ENCODE results near the gene GRID1. TPM values are rescaled to one million over a fixed set of nuclear protein-coding genes. Genes with fewer than 3 reads are reported as not detected.

GRID1 gene
- polyA plus RNA-seq, 4 donors, result 0.27 to 1.1 (median 0.40) TPM; not detected in 1

DNA sequence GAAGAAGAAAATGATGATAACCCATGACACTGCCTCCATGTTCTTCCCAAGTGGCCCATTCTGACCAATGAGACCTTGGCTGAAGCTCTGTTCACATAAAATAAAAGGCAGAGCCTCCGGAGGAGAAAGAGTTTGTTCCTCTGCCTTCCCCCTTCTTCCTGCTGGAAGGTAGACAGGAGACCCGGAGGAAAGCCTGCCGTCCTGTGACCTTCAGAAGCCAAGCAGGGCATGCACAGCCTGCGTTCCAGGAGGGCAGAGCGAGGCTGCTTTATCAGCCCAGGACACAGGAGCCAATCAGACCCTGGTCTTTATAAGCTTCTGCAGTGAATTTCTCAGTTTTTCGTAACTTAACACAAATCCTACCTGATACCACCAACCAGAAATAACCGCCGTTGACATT, 8.6 kb upstream of the GRID1 start:
- WGBS, 3 donors, result 76 to 83% (median 78%) methylated on average over 8 of the region's 8 CpGs
- Histone ChIP-seq H3K27ac (ENCODE audit: low read depth in 1 of 3, low read length in 2 of 3) (no peak overlapping the region), H3K4me1 (ENCODE audit: control insufficient read depth in 3 of 3, insufficient read depth in 2 of 3, low read depth in 1 of 3, low read length in 2 of 3) (peaks cover 0 to 4% (median 0%) of the 10 kb centered on the region in 3 donors), H3K36me3 (ENCODE audit: control insufficient read depth in 3 of 3, insufficient read depth in 2 of 3, low read depth in 1 of 3, low read length in 3 of 3) (no peaks in the 10 kb centered on the region), H3K27me3 (ENCODE audit: control insufficient read depth in 3 of 3, insufficient read depth in 3 of 3, low read length in 3 of 3) (peaks cover 3 to 32% (median 9%) of the 10 kb centered on the region in 3 donors), H3K9me3 (ENCODE audit: control insufficient read depth in 2 of 2, insufficient read depth in 1 of 2, low read depth in 1 of 2, low read length in 1 of 2) (no peaks in the 10 kb centered on the region), H3K4me3 (ENCODE audit: low read depth in 1 of 3, low read length in 3 of 3) (no peak overlapping the region)
- FAIRE-seq, result no peak
- no peak for DNase-seq

DNA sequence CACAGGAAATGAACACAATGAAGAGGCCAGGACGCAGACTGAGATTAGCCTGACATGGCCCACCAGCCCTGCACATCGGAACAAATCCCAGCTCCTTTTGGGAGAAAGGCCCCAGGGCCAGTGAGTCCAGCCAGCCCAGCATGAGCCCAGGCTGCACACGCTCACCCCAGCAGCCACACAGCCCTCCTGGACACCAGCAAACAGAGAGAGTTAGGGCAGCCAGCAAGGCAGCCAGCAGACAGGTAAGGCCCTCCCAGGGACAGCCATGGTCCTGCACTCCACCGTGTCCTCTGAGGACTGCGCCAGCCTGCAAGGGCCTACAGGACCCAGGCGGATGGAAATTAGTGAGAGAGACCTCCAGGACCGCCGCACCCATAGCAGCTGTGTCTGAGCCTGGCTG, 8.1 kb upstream of the GRID1 start:
- Histone ChIP-seq H3K27me3 (ENCODE audit: control insufficient read depth in 3 of 3, insufficient read depth in 3 of 3, low read length in 3 of 3) (peaks cover 3 to 36% (median 9%) of the 10 kb centered on the region in 3 donors), H3K4me3 (ENCODE audit: low read depth in 1 of 3, low read length in 3 of 3) (no peak overlapping the region), H3K27ac (ENCODE audit: low read depth in 1 of 3, low read length in 2 of 3) (no peak overlapping the region), H3K4me1 (ENCODE audit: control insufficient read depth in 3 of 3, insufficient read depth in 2 of 3, low read depth in 1 of 3, low read length in 2 of 3) (peaks cover 0 to 4% (median 0%) of the 10 kb centered on the region in 3 donors), H3K9me3 (ENCODE audit: control insufficient read depth in 2 of 2, insufficient read depth in 1 of 2, low read depth in 1 of 2, low read length in 1 of 2) (no peaks in the 10 kb centered on the region), H3K36me3 (ENCODE audit: control insufficient read depth in 3 of 3, insufficient read depth in 2 of 3, low read depth in 1 of 3, low read length in 3 of 3) (no peaks in the 10 kb centered on the region)
- 62 to 72% (median 65%) methylated on average over 8 of the region's 8 CpGs for WGBS, 3 donors
- DNase-seq (no peak), FAIRE-seq (no peak)

DNA sequence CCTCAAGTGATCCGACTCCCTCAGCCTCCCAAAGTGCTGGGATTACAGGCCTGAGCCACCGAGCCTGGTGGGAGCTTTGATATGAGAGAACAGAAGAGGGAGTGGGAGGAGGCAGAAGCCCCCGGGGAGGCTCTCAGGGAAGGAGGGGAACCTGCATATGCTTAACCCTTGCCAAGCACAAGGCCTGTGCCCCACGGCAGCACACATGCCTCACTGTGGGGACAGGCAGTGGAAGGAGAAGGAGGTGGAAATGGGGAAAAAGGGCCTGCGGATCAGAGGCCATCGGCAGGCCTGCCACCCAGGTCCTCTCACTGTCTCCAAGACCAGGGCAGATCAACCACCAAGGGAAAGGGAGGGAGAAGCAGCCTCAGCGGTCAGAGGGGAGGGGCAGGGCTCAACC, 7.2 kb upstream of the GRID1 start:
- Histone ChIP-seq H3K27me3 (ENCODE audit: control insufficient read depth in 3 of 3, insufficient read depth in 3 of 3, low read length in 3 of 3) (peaks cover 3 to 45% (median 12%) of the 10 kb centered on the region in 3 donors), H3K9me3 (ENCODE audit: control insufficient read depth in 2 of 2, insufficient read depth in 1 of 2, low read depth in 1 of 2, low read length in 1 of 2) (no peaks in the 10 kb centered on the region), H3K36me3 (ENCODE audit: control insufficient read depth in 3 of 3, insufficient read depth in 2 of 3, low read depth in 1 of 3, low read length in 3 of 3) (no peaks in the 10 kb centered on the region), H3K27ac (ENCODE audit: low read depth in 1 of 3, low read length in 2 of 3) (no peak overlapping the region), H3K4me1 (ENCODE audit: control insufficient read depth in 3 of 3, insufficient read depth in 2 of 3, low read depth in 1 of 3, low read length in 2 of 3) (peaks cover 0 to 4% (median 0%) of the 10 kb centered on the region in 3 donors), H3K4me3 (ENCODE audit: low read depth in 1 of 3, low read length in 3 of 3) (no peak overlapping the region)
- WGBS, 3 donors, result 73 to 77% (median 77%) methylated on average over 7 of the region's 7 CpGs
- DNase-seq (no peak), FAIRE-seq (no peak)

DNA sequence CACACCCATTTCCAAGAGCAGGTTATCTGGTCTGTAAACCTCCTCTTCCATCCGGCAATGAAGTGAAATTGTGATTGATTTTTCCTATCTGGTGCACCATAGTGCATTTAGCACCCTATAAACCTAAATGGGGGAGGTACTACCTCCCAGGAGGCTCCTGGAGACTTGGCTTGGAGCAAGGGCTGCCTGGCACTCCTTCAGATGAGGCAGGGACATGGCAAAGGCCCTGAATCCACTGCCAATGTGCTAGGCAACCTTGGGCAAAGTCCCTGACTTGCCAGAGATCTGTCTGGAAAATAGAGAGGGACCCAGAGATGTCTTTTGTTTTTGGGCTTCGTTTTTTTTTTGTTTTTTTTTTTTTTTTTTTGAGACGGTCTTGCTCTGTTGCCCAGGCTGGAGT, 6.7 kb upstream of the GRID1 start:
- 59 to 76% (median 67%) methylated on average over 2 to 3 of the region's 3 CpGs for WGBS, 3 donors
- H3K27ac ChIP-seq (ENCODE audit: low read depth in 1 of 3, low read length in 2 of 3), result no peak overlapping the region
- no peaks in the 10 kb centered on the region for H3K36me3 ChIP-seq (ENCODE audit: control insufficient read depth in 3 of 3, insufficient read depth in 2 of 3, low read depth in 1 of 3, low read length in 3 of 3)
- FAIRE-seq (no peak), DNase-seq (no peak)
- H3K9me3 ChIP-seq (ENCODE audit: control insufficient read depth in 2 of 2, insufficient read depth in 1 of 2, low read depth in 1 of 2, low read length in 1 of 2), result no peaks in the 10 kb centered on the region
- peaks cover 0 to 4% (median 0%) of the 10 kb centered on the region in 3 donors for H3K4me1 ChIP-seq (ENCODE audit: control insufficient read depth in 3 of 3, insufficient read depth in 2 of 3, low read depth in 1 of 3, low read length in 2 of 3)
- H3K27me3 ChIP-seq (ENCODE audit: control insufficient read depth in 3 of 3, insufficient read depth in 3 of 3, low read length in 3 of 3), result peaks cover 3 to 50% (median 15%) of the 10 kb centered on the region in 3 donors
- no peak overlapping the region for H3K4me3 ChIP-seq (ENCODE audit: low read depth in 1 of 3, low read length in 3 of 3)

DNA sequence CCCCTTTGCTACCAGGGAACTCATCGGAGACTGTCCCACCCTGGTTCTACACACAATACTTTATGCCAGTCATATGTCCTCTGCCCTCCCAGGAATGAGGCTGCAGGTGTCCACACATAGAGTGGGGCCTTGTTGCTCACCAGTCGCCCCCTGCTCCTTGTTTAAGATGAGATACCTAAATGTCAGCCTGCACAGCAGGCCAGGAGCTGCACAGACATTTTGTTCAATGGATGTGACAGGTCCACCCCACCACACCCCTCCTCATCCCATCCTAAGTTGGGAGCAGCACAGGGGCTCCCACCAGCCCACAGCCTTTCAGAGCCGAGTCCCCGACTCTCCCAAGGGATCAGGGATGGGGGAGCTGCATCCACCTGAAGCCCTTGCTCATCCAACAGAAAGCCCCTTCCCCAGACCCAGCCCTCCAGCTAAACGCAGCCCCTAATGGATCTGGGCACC, 6.2 kb upstream of the GRID1 start:
- no peaks in the 10 kb centered on the region for H3K36me3 ChIP-seq (ENCODE audit: control insufficient read depth in 3 of 3, insufficient read depth in 2 of 3, low read depth in 1 of 3, low read length in 3 of 3)
- no peak overlapping the region for H3K27ac ChIP-seq (ENCODE audit: low read depth in 1 of 3, low read length in 2 of 3)
- H3K9me3 ChIP-seq (ENCODE audit: control insufficient read depth in 2 of 2, insufficient read depth in 1 of 2, low read depth in 1 of 2, low read length in 1 of 2), result no peaks in the 10 kb centered on the region
- H3K27me3 ChIP-seq (ENCODE audit: control insufficient read depth in 3 of 3, insufficient read depth in 3 of 3, low read length in 3 of 3), result peaks cover 6 to 54% (median 19%) of the 10 kb centered on the region in 3 donors
- FAIRE-seq, result no peak
- WGBS, 3 donors, result 61 to 81% (median 65%) methylated on average over 5 of the region's 5 CpGs
- peaks cover 0 to 4% (median 0%) of the 10 kb centered on the region in 3 donors for H3K4me1 ChIP-seq (ENCODE audit: control insufficient read depth in 3 of 3, insufficient read depth in 2 of 3, low read depth in 1 of 3, low read length in 2 of 3)
- no peak overlapping the region for H3K4me3 ChIP-seq (ENCODE audit: low read depth in 1 of 3, low read length in 3 of 3)
- no peak for DNase-seq

DNA sequence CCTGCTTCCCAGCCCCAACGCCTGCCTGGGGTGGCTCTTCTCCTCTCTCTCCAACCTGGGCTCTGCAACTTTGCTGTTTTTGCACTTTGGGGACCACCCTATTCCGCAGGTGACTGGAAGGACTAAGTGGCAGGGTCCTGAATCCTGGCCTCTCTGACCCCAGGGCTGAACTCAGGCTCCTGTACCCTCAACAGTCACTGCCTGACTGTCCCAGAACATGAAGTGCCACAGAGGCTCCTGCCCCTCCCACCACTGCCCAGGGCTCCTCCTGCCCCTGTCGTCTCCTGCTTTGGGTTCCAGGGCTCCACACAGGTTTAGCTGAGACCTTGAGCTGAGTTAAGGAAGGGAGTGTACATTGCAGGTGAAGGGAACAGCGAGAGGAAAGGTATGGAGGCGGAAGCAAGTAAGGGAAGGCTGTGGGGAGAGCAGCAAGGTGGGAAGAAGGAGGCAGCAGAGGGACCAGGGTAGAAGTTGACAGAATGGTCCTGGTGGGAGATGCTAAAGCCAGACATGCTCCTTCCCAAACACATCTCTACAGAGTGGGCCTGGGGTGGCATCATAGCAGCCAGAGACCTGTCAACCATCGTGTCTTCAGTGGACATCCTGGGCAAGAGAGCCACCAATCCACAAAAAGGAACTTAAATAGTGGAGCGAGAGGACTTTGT, 5.7 kb upstream of the GRID1 start:
- H3K27ac ChIP-seq (ENCODE audit: low read depth in 1 of 3, low read length in 2 of 3), result no peak overlapping the region
- no peaks in the 10 kb centered on the region for H3K9me3 ChIP-seq (ENCODE audit: control insufficient read depth in 2 of 2, insufficient read depth in 1 of 2, low read depth in 1 of 2, low read length in 1 of 2)
- DNase-seq (no peak), FAIRE-seq (no peak)
- peaks cover 8 to 57% (median 23%) of the 10 kb centered on the region in 3 donors for H3K27me3 ChIP-seq (ENCODE audit: control insufficient read depth in 3 of 3, insufficient read depth in 3 of 3, low read length in 3 of 3)
- H3K4me1 ChIP-seq (ENCODE audit: control insufficient read depth in 3 of 3, insufficient read depth in 2 of 3, low read depth in 1 of 3, low read length in 2 of 3), result peaks cover 0 to 4% (median 0%) of the 10 kb centered on the region in 3 donors
- H3K36me3 ChIP-seq (ENCODE audit: control insufficient read depth in 3 of 3, insufficient read depth in 2 of 3, low read depth in 1 of 3, low read length in 3 of 3), result no peaks in the 10 kb centered on the region
- H3K4me3 ChIP-seq (ENCODE audit: low read depth in 1 of 3, low read length in 3 of 3), result no peak overlapping the region
- WGBS, 3 donors, result 59 to 69% (median 62%) methylated on average over 7 of the region's 7 CpGs

DNA sequence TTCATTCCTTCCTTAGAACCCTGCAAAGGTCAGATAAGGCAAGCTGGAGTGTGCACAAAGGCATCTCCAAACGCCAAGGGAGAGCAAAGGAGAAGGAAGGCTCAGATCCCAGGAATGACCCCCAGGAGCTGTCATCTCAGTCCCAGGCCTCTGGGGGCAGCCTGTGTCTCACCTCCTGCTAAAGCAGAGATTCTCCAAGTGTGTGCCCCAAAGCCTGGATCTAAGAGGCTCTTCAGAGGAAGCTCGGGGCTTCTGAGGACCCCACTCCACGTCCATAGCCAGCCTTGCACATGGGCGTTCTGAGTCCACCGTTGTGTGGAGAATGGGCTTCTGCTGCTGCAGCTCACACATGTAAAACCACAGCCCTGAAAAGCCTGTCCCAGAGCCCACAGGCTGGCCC, 5.1 kb upstream of the GRID1 start:
- no peaks in the 10 kb centered on the region for H3K4me1 ChIP-seq (ENCODE audit: control insufficient read depth in 3 of 3, insufficient read depth in 2 of 3, low read depth in 1 of 3, low read length in 2 of 3)
- DNase-seq, result no peak
- no peaks in the 10 kb centered on the region for H3K9me3 ChIP-seq (ENCODE audit: control insufficient read depth in 2 of 2, insufficient read depth in 1 of 2, low read depth in 1 of 2, low read length in 1 of 2)
- no peaks in the 10 kb centered on the region for H3K36me3 ChIP-seq (ENCODE audit: control insufficient read depth in 3 of 3, insufficient read depth in 2 of 3, low read depth in 1 of 3, low read length in 3 of 3)
- WGBS, 3 donors, result 73 to 80% (median 77%) methylated on average over 5 of the region's 5 CpGs
- H3K4me3 ChIP-seq (ENCODE audit: low read depth in 1 of 3, low read length in 3 of 3), result no peak overlapping the region
- peaks cover 12 to 56% (median 24%) of the 10 kb centered on the region in 3 donors for H3K27me3 ChIP-seq (ENCODE audit: control insufficient read depth in 3 of 3, insufficient read depth in 3 of 3, low read length in 3 of 3)
- no peak overlapping the region for H3K27ac ChIP-seq (ENCODE audit: low read depth in 1 of 3, low read length in 2 of 3)
- FAIRE-seq, result no peak

DNA sequence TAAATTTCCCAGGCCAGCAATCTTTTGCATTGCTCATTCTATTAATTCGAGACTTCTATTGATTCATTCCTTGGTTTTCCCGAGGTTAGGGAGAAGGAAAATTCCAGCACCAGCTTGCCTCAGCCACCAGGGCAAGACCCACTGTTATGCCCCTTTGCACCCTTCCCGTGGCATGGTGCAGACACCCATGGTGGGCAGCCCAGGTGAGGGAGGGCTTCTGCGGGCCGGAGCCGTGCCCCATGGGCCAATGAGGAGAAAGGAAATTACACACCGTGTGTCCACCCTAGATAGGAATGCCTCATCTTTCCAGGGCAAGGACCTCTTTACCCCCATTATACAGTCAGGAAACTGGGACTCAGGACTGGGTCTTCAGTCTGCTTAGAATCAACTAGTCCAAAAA, 4.5 kb upstream of the GRID1 start:
- Histone ChIP-seq H3K4me1 (ENCODE audit: control insufficient read depth in 3 of 3, insufficient read depth in 2 of 3, low read depth in 1 of 3, low read length in 2 of 3) (no peaks in the 10 kb centered on the region), H3K36me3 (ENCODE audit: control insufficient read depth in 3 of 3, insufficient read depth in 2 of 3, low read depth in 1 of 3, low read length in 3 of 3) (no peaks in the 10 kb centered on the region), H3K4me3 (ENCODE audit: low read depth in 1 of 3, low read length in 3 of 3) (no peak overlapping the region), H3K9me3 (ENCODE audit: control insufficient read depth in 2 of 2, insufficient read depth in 1 of 2, low read depth in 1 of 2, low read length in 1 of 2) (no peaks in the 10 kb centered on the region), H3K27ac (ENCODE audit: low read depth in 1 of 3, low read length in 2 of 3) (no peak overlapping the region), H3K27me3 (ENCODE audit: control insufficient read depth in 3 of 3, insufficient read depth in 3 of 3, low read length in 3 of 3) (peaks cover 12 to 50% (median 20%) of the 10 kb centered on the region in 3 donors)
- DNase-seq (no peak), FAIRE-seq (no peak)
- WGBS, 3 donors, result 72 to 81% (median 74%) methylated on average over 7 of the region's 7 CpGs
